Measurements from ENCODE around the gene FLAD1.

DNA sequence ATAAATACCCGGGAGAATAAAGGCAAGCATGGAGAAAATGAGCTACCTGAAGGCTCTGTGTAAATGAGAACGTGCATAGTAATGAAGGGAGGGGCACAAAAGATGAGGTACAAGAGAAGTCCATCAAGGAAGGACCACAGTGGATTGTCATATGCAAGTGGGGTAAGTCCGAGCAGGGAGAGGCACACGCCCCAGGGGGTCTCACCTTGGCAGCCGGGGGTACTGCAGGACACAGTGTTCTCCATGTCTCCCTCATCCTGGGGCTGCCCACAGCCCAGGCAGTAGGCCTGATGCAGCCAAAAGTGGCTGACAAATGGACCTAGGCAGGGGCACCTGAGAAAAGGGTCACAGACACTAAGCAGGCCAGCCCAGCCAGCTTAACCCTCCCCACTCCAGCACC is 40.5 kb downstream of the FLAD1 start:
- TF ChIP-seq, protein P1, sequence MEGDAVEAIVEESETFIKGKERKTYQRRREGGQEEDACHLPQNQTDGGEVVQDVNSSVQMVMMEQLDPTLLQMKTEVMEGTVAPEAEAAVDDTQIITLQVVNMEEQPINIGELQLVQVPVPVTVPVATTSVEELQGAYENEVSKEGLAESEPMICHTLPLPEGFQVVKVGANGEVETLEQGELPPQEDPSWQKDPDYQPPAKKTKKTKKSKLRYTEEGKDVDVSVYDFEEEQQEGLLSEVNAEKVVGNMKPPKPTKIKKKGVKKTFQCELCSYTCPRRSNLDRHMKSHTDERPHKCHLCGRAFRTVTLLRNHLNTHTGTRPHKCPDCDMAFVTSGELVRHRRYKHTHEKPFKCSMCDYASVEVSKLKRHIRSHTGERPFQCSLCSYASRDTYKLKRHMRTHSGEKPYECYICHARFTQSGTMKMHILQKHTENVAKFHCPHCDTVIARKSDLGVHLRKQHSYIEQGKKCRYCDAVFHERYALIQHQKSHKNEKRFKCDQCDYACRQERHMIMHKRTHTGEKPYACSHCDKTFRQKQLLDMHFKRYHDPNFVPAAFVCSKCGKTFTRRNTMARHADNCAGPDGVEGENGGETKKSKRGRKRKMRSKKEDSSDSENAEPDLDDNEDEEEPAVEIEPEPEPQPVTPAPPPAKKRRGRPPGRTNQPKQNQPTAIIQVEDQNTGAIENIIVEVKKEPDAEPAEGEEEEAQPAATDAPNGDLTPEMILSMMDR (IDR thresholded peaks at IDR 0.05; ENCODE audit: low read depth, low read length), result no peak
- TF ChIP-seq POLR2A (IDR thresholded peaks at IDR 0.05; ENCODE audit: extremely low read depth, insufficient read length) (no peak), MYC (IDR thresholded peaks at IDR 0.05; ENCODE audit: low read depth, low read length) (no peak)
- TF ChIP-seq, protein P2, sequence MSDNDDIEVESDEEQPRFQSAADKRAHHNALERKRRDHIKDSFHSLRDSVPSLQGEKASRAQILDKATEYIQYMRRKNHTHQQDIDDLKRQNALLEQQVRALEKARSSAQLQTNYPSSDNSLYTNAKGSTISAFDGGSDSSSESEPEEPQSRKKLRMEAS (IDR thresholded peaks at IDR 0.05; ENCODE audit: low read depth, low read length), result no peak
